Right lobe of liver (tissue), 4 donors: ENCODE results near the gene SLN.

Experiments used
- CTCF ChIP-seq, 4 donors: fragments of 200-600 bp in 3 of 4; fragments of 450-650 bp in 1 of 4; IDR thresholded peaks; one replicate each; pipeline versions ENCODE4 v1.5.1 to v1.8.0; 2016 to 2022; ENCODE audit warnings: antibody characterized with exemption in 4 of 4, mild to moderate bottlenecking in 2 of 4
- POLR2A ChIP-seq: fragments of 450-650 bp; IDR thresholded peaks from one replicate; pipeline ENCODE4 v1.6.1; 2017; ENCODE audit warnings: antibody characterized with exemption, mild to moderate bottlenecking
- donor health status: DM: no; HTN: no; CAD: no.
- donor health status: DM: no; HTN: no; CAD: no.
- donor health status: DM: no; HTN: yes; CAD: no.

- TF ChIP-seq CTCF (IDR thresholded peaks at IDR 0.05) (no peak), POLR2A (no peak)
Observed at GRCh38 chr11:107751082-107751481, 39.2 kb upstream of the SLN start.
